HCT116 (cell line): ENCODE results near the gene WDR37. TPM values are rescaled to one million over a fixed set of nuclear protein-coding genes. Genes with fewer than 3 reads are reported as not detected.

Source experiments
- ATAC-seq: fragments of 200-7000 bp; cut with Tn5 transposase; 2 replicates; pipeline ENCODE4 v1.9.1; 2020; ENCODE audit warnings: mild to moderate bottlenecking, moderate library complexity
- BruUV-seq: library from RNA; stranded (reverse); fragments of 400-500 nt; replicated peaks from 2 replicates; lab custom pipeline; 2021; lab: Mats Ljungman, UMichigan
- CTCF ChIA-PET: fragments of 300-600 bp; sonication (Branson Sonifier 250); formaldehyde crosslinking; loops from one replicate; lab custom pipeline; 2021; ENCODE audit warnings: antibody characterized with exemption; lab: Charles Lee
- POLR2A ChIA-PET: fragments of 300-600, 350-600 bp; sonication (Branson Sonifier 250); formaldehyde crosslinking; loops from one replicate; lab custom pipeline; 2021; ENCODE audit warnings: antibody characterized with exemption; lab: Charles Lee
- RAD21 ChIA-PET, 2 experiments: fragments of 300-600 bp; sonication (Branson Sonifier 250); formaldehyde crosslinking; loops; one replicate each; lab custom pipeline; 2023; ENCODE audit warnings: low total read pairs in 2 of 2; ENCODE audit not compliant: uncharacterized antibody in 2 of 2, unreplicated experiment in 2 of 2, low non-redundant PET in 1 of 2; lab: Charles Lee
- DNase-seq: peaks from one replicate; pipeline ENCODE4 v3.0.0-alpha.2; 2010; ENCODE audit warnings: low read depth, low spot score
- H2AFZ ChIP-seq: fragments of 200-600 bp; shearing (Covaris generic), sonication (generic); 2 replicates; pipeline ENCODE4 v1.6.1; 2017; ENCODE audit warnings: low read depth, mixed run types, mixed read lengths, antibody characterized with exemption, low read length; ENCODE audit not compliant: poor library complexity, severe bottlenecking
- H3K27ac ChIP-seq: 2 replicates; pipeline ENCODE4 v1.5.1; 2012; ENCODE audit warnings: low read depth, low read length
- H3K27me3 ChIP-seq: fragments of 200-600 bp; sonication (generic); 2 replicates; pipeline ENCODE4 v1.6.1; 2016; ENCODE audit warnings: mixed run types, low read length, mixed read lengths; ENCODE audit not compliant: insufficient read depth
- H3K36me3 ChIP-seq, 2 experiments: fragments of 200-500 bp in 1 of 2; fragments of 200-600 bp in 1 of 2; sonication (Bioruptor generic) in 1 of 2; sonication (generic) in 1 of 2; 2 replicates each; pipeline versions ENCODE4 v1.5.1 to v1.6.1; 2014 to 2016; ENCODE audit warnings: low read length in 2 of 2, inconsistent platforms in 1 of 2, mixed read lengths in 1 of 2, mixed run types in 1 of 2; ENCODE audit not compliant: insufficient read depth in 2 of 2, control insufficient read depth in 1 of 2
- H3K4me1 ChIP-seq, 2 experiments: fragments of 200-600 bp in 1 of 2; sonication (generic) in 1 of 2; 2 replicates each; pipeline versions ENCODE4 v1.5.1 to v1.6.1; 2012 to 2017; ENCODE audit warnings: low read length in 2 of 2, inconsistent platforms in 1 of 2, mild to moderate bottlenecking in 1 of 2, mixed read lengths in 1 of 2, mixed run types in 1 of 2, moderate library complexity in 1 of 2; ENCODE audit not compliant: insufficient read depth in 2 of 2, control insufficient read depth in 1 of 2
- H3K4me2 ChIP-seq: fragments of 200-600 bp; sonication (generic); 2 replicates; pipeline ENCODE4 v1.6.1; 2017; ENCODE audit warnings: mixed run types, low read length, mixed read lengths
- H3K4me3 ChIP-seq, 2 experiments: fragments of 200-600 bp in 1 of 2; sonication (generic) in 1 of 2; replicated peaks in 1 of 2; 2 replicates each; pipeline ENCODE4 v1.5.1; 2011 to 2016; ENCODE audit warnings: low read length in 2 of 2, control low read depth in 1 of 2, low read depth in 1 of 2, mild to moderate bottlenecking in 1 of 2, mixed read lengths in 1 of 2, mixed run types in 1 of 2
- H3K79me2 ChIP-seq: fragments of 200-600 bp; sonication (generic); 2 replicates; pipeline ENCODE4 v1.6.1; 2017; ENCODE audit warnings: mild to moderate bottlenecking, mixed run types, low read length, moderate library complexity, mixed read lengths; ENCODE audit not compliant: insufficient read depth
- H3K9ac ChIP-seq: fragments of 200-600 bp; sonication (generic); 2 replicates; pipeline ENCODE4 v1.6.1; 2016; ENCODE audit warnings: low read length, mixed read lengths
- H3K9me2 ChIP-seq: fragments of 200-600 bp; sonication (generic), shearing (Covaris generic); 2 replicates; pipeline ENCODE4 v1.6.1; 2017; ENCODE audit warnings: mixed run types, mild to moderate bottlenecking, moderate library complexity; ENCODE audit not compliant: insufficient read depth
- H3K9me3 ChIP-seq, 2 experiments: fragments of 200-500 bp in 1 of 2; fragments of 200-600 bp in 1 of 2; sonication (Bioruptor generic) in 1 of 2; sonication (generic) in 1 of 2; 2 replicates each; pipeline ENCODE4 v1.6.1; 2014 to 2017; ENCODE audit warnings: low read length in 2 of 2, mixed read lengths in 2 of 2, inconsistent platforms in 1 of 2, low read depth in 1 of 2, mild to moderate bottlenecking in 1 of 2, mixed run types in 1 of 2, moderate library complexity in 1 of 2; ENCODE audit not compliant: control insufficient read depth in 1 of 2, insufficient read depth in 1 of 2
- H4K20me1 ChIP-seq: fragments of 200-600 bp; sonication (generic), shearing (Covaris generic); 2 replicates; pipeline ENCODE4 v1.6.1; 2017; ENCODE audit warnings: mixed run types, mild to moderate bottlenecking, moderate library complexity; ENCODE audit not compliant: insufficient read depth
- CEBPB ChIP-seq: IDR thresholded peaks from 2 replicates; pipeline ENCODE4 v1.6.1; 2012; ENCODE audit warnings: low read depth
- ELF1 ChIP-seq: IDR thresholded peaks from 2 replicates; pipeline ENCODE4 v1.6.1; 2012; ENCODE audit warnings: low read depth, borderline replicate concordance
- EZH2 ChIP-seq: fragments of 200-600 bp; sonication (generic); IDR thresholded peaks from 2 replicates; pipeline ENCODE4 v1.6.1; 2017; ENCODE audit warnings: antibody characterized with exemption, mixed run types
- EZH2phosphoT487 ChIP-seq: fragments of 200-600 bp; IDR thresholded peaks from 2 replicates; pipeline ENCODE4 v1.6.1; 2018; ENCODE audit warnings: antibody characterized with exemption, borderline replicate concordance
- FOSL1 ChIP-seq: IDR thresholded peaks from 2 replicates; pipeline ENCODE4 v1.6.1; 2012; ENCODE audit warnings: low read depth
- JUND ChIP-seq: IDR thresholded peaks from 2 replicates; pipeline ENCODE4 v1.6.1; 2012
- SIN3A ChIP-seq: IDR thresholded peaks from 2 replicates; pipeline ENCODE4 v1.6.1; 2012; ENCODE audit warnings: low read depth
- SP1 ChIP-seq: IDR thresholded peaks from 2 replicates; pipeline ENCODE4 v1.6.1; 2012; ENCODE audit warnings: low read depth
- SRF ChIP-seq: IDR thresholded peaks from 2 replicates; pipeline ENCODE4 v1.6.1; 2012; ENCODE audit warnings: low read depth
- YY1 ChIP-seq: IDR thresholded peaks from 2 replicates; pipeline ENCODE4 v1.6.1; 2011; ENCODE audit warnings: low read length, low read depth, moderate library complexity, mild to moderate bottlenecking; ENCODE audit not compliant: insufficient replicate concordance; ENCODE audit errors: extremely low read depth
- intact Hi-C: fragments of 100-400 bp; cut with micrococcal nuclease; formaldehyde crosslinking; loops from 2 replicates; pipeline ENCODE4 v1.10.0; 2022
- total RNA-seq: library from RNA; stranded (reverse); gene quantifications from one replicate; pipeline ENCODE4 v1.2.1, GENCODE V29; 2021; ENCODE audit not compliant: unreplicated experiment
- TF ChIP-seq, protein P1 (sequence below): IDR thresholded peaks from 2 replicates; pipeline ENCODE4 v1.6.1; 2012; ENCODE audit warnings: low read depth
- TF ChIP-seq, protein P2 (sequence below), 3 experiments: fragments of 200-600 bp in 1 of 3; sonication (generic) in 1 of 3; IDR thresholded peaks in 2 of 3; conservative IDR thresholded peaks in 1 of 3; 2 replicates each; pipeline ENCODE4 v1.5.1; 2012 to 2017; ENCODE audit warnings: low read depth in 2 of 3, low read length in 2 of 3, antibody characterized with exemption in 1 of 3, borderline replicate concordance in 1 of 3, control low read depth in 1 of 3, mild to moderate bottlenecking in 1 of 3, mixed read lengths in 1 of 3, mixed run types in 1 of 3, moderate library complexity in 1 of 3; ENCODE audit not compliant: insufficient read depth in 1 of 3

The WDR37 gene
- total RNA-seq, 1 experiment from 2014 or later: 9.1 TPM

DNA sequence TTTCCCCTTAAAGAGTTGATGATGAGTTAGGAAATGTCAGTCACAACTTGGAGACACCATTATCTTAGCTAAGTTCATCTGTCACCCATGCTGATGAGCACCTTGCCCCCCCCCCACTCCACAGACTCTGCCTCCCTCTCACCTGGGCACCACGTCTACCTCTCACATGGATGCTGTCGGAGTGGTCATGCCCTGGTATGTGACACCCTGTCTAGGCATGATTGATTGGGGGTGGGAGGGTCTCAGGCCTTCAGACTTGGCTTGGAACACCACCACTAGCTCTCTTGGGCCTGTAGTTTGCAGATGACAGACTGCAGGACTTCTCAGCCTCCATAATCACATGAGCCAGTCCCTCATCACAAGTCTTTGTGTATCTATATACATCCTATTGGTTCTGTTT, 78.0 kb downstream of the WDR37 start (continued):
- TF ChIP-seq, protein P1, sequence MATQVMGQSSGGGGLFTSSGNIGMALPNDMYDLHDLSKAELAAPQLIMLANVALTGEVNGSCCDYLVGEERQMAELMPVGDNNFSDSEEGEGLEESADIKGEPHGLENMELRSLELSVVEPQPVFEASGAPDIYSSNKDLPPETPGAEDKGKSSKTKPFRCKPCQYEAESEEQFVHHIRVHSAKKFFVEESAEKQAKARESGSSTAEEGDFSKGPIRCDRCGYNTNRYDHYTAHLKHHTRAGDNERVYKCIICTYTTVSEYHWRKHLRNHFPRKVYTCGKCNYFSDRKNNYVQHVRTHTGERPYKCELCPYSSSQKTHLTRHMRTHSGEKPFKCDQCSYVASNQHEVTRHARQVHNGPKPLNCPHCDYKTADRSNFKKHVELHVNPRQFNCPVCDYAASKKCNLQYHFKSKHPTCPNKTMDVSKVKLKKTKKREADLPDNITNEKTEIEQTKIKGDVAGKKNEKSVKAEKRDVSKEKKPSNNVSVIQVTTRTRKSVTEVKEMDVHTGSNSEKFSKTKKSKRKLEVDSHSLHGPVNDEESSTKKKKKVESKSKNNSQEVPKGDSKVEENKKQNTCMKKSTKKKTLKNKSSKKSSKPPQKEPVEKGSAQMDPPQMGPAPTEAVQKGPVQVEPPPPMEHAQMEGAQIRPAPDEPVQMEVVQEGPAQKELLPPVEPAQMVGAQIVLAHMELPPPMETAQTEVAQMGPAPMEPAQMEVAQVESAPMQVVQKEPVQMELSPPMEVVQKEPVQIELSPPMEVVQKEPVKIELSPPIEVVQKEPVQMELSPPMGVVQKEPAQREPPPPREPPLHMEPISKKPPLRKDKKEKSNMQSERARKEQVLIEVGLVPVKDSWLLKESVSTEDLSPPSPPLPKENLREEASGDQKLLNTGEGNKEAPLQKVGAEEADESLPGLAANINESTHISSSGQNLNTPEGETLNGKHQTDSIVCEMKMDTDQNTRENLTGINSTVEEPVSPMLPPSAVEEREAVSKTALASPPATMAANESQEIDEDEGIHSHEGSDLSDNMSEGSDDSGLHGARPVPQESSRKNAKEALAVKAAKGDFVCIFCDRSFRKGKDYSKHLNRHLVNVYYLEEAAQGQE: no peak
- TF ChIP-seq CEBPB (no peak), SP1 (no peak), SRF (no peak), EZH2 (no peak), JUND (no peak), FOSL1 (no peak)

- Histone ChIP-seq H3K4me1 (no peaks in the 10 kb centered on the region), H4K20me1 (no peaks in the 10 kb centered on the region), H3K9me2 (no peaks in the 10 kb centered on the region), H3K36me3 (no peaks in the 10 kb centered on the region), H3K79me2 (no peaks in the 10 kb centered on the region), H3K4me2 (no peak overlapping the region), H3K4me3 (no peak overlapping the region), H3K27me3 (no peaks in the 10 kb centered on the region), H3K9me3 (no peaks in the 10 kb centered on the region), H3K9ac (no peak overlapping the region), H2AFZ (no peak overlapping the region), H3K27ac (no peak overlapping the region)
- no peak for ATAC-seq
- ChIA-PET POLR2A (no interaction called here), CTCF (no interaction called here), RAD21 (no interaction called here)
- TF ChIP-seq CEBPB (no peak), YY1 (no peak), EZH2phosphoT487 (no peak), ELF1 (no peak), FOSL1 (no peak), SIN3A (no peak), JUND (no peak)
- TF ChIP-seq, protein P2, sequence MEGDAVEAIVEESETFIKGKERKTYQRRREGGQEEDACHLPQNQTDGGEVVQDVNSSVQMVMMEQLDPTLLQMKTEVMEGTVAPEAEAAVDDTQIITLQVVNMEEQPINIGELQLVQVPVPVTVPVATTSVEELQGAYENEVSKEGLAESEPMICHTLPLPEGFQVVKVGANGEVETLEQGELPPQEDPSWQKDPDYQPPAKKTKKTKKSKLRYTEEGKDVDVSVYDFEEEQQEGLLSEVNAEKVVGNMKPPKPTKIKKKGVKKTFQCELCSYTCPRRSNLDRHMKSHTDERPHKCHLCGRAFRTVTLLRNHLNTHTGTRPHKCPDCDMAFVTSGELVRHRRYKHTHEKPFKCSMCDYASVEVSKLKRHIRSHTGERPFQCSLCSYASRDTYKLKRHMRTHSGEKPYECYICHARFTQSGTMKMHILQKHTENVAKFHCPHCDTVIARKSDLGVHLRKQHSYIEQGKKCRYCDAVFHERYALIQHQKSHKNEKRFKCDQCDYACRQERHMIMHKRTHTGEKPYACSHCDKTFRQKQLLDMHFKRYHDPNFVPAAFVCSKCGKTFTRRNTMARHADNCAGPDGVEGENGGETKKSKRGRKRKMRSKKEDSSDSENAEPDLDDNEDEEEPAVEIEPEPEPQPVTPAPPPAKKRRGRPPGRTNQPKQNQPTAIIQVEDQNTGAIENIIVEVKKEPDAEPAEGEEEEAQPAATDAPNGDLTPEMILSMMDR (IDR thresholded peaks at IDR 0.05 in 2 of 3, conservative IDR thresholded peaks at IDR 0.05 in 1 of 3; ENCODE audit: borderline replicate concordance in 1 of 3, insufficient read depth in 1 of 3, low read depth in 2 of 3, low read length in 2 of 3): no peak
- DNase-seq: no peak
- no TSS peak for BruUV-seq
- intact Hi-C loops: no loop called here
These were observed 80.1 kb downstream of the WDR37 start for GRCh38 chr10:1136268-1136667.
